H9 (cell line): ENCODE data around the gene FFAR4. TPM values are rescaled to one million over a fixed set of nuclear protein-coding genes. Genes with fewer than 3 reads are reported as not detected.

Experiments
- DNase-seq: peaks from one replicate; pipeline ENCODE4 v3.0.0-alpha.2; 2017
- H2AFZ ChIP-seq: one replicate; pipeline ENCODE4 v1.6.1; 2013; ENCODE audit warnings: mild to moderate bottlenecking, low read length, control low read depth, moderate library complexity
- H2AK5ac ChIP-seq: 2 replicates; pipeline ENCODE4 v1.6.1; 2013; ENCODE audit warnings: low read length, control low read depth, mixed read lengths; ENCODE audit not compliant: insufficient read length
- H2BK120ac ChIP-seq: one replicate; pipeline ENCODE4 v1.6.1; 2013; ENCODE audit warnings: low read depth, mild to moderate bottlenecking, low read length, control low read depth, inconsistent platforms; ENCODE audit not compliant: poor library complexity, severe bottlenecking
- H2BK12ac ChIP-seq: 2 replicates; pipeline ENCODE4 v1.6.1; 2013; ENCODE audit warnings: low read length, control low read depth, mixed read lengths, low read depth; ENCODE audit not compliant: insufficient read length
- H2BK15ac ChIP-seq: 2 replicates; pipeline ENCODE4 v1.6.1; 2013; ENCODE audit warnings: low read depth, low read length, control low read depth
- H2BK20ac ChIP-seq: one replicate; pipeline ENCODE4 v1.6.1; 2013; ENCODE audit warnings: low read depth, mild to moderate bottlenecking, low read length, control low read depth, inconsistent platforms; ENCODE audit not compliant: poor library complexity, severe bottlenecking
- H2BK5ac ChIP-seq: 2 replicates; pipeline ENCODE4 v1.6.1; 2013; ENCODE audit warnings: low read length, control low read depth, mixed read lengths; ENCODE audit not compliant: insufficient read length
- H3K14ac ChIP-seq: 2 replicates; pipeline ENCODE4 v1.6.1; 2013; ENCODE audit warnings: low read length, control low read depth; ENCODE audit not compliant: insufficient read depth
- H3K18ac ChIP-seq: 2 replicates; pipeline ENCODE4 v1.6.1; 2013; ENCODE audit warnings: low read depth, mild to moderate bottlenecking, mixed read lengths, low read length, control low read depth; ENCODE audit not compliant: insufficient read length
- H3K23ac ChIP-seq: 2 replicates; pipeline ENCODE4 v1.6.1; 2013; ENCODE audit warnings: low read length, control low read depth, mixed read lengths, low read depth; ENCODE audit not compliant: insufficient read length
- H3K23me2 ChIP-seq: 2 replicates; pipeline ENCODE4 v1.6.1; 2013; ENCODE audit warnings: low read depth, mild to moderate bottlenecking, mixed read lengths, low read length, control low read depth; ENCODE audit not compliant: insufficient read length, poor library complexity, severe bottlenecking
- H3K27ac ChIP-seq: 2 replicates; pipeline ENCODE4 v1.5.1; 2013; ENCODE audit warnings: low read length, control low read depth, mixed read lengths, low read depth; ENCODE audit not compliant: insufficient read length
- H3K27me3 ChIP-seq: 2 replicates; pipeline ENCODE4 v1.6.1; 2013; ENCODE audit warnings: low read length, control low read depth, inconsistent platforms; ENCODE audit not compliant: insufficient read depth
- H3K4ac ChIP-seq: 2 replicates; pipeline ENCODE4 v1.6.1; 2013; ENCODE audit warnings: low read depth, mild to moderate bottlenecking, control low read depth, inconsistent platforms, low read length, moderate library complexity
- H3K4me1 ChIP-seq: 2 replicates; pipeline ENCODE4 v1.6.1; 2013; ENCODE audit warnings: low read length, control low read depth, inconsistent platforms; ENCODE audit not compliant: insufficient read depth
- H3K4me2 ChIP-seq: 2 replicates; pipeline ENCODE4 v1.6.1; 2013; ENCODE audit warnings: low read length, control low read depth, mixed read lengths; ENCODE audit not compliant: insufficient read length, insufficient read depth
- H3K56ac ChIP-seq: 2 replicates; pipeline ENCODE4 v1.6.1; 2013; ENCODE audit warnings: low read depth, mild to moderate bottlenecking, mixed read lengths, low read length, control low read depth; ENCODE audit not compliant: insufficient read length
- H3K79me1 ChIP-seq: 2 replicates; pipeline ENCODE4 v1.6.1; 2013; ENCODE audit warnings: low read depth, mild to moderate bottlenecking, moderate library complexity, low read length, control low read depth, inconsistent platforms; ENCODE audit not compliant: insufficient read depth, poor library complexity, severe bottlenecking
- H3K79me2 ChIP-seq: 2 replicates; pipeline ENCODE4 v1.6.1; 2013; ENCODE audit warnings: low read length, control low read depth, inconsistent platforms; ENCODE audit not compliant: insufficient read depth
- H3K9ac ChIP-seq: 2 replicates; pipeline ENCODE4 v1.6.1; 2013; ENCODE audit warnings: low read length, control low read depth, mixed read lengths; ENCODE audit not compliant: insufficient read length; ENCODE audit errors: extremely low read depth
- H3K9me3 ChIP-seq: one replicate; pipeline ENCODE4 v1.6.1; 2013; ENCODE audit warnings: low read depth, low read length, inconsistent platforms; ENCODE audit not compliant: control insufficient read depth
- H3T11ph ChIP-seq: one replicate; pipeline ENCODE4 v1.6.1; 2013; ENCODE audit warnings: mild to moderate bottlenecking, low read length, control low read depth, inconsistent platforms
- H4K20me1 ChIP-seq: one replicate; pipeline ENCODE4 v1.6.1; 2013; ENCODE audit not compliant: control insufficient read depth, insufficient read length, insufficient read depth
- H4K5ac ChIP-seq: 2 replicates; pipeline ENCODE4 v1.6.1; 2013; ENCODE audit warnings: low read depth, mild to moderate bottlenecking, mixed read lengths, low read length, control low read depth; ENCODE audit not compliant: insufficient read length
- H4K8ac ChIP-seq: replicated peaks from 2 replicates; pipeline ENCODE4 v1.6.1; 2013; ENCODE audit warnings: low read length, control low read depth, mixed read lengths, low read depth; ENCODE audit not compliant: insufficient read length
- H4K91ac ChIP-seq: 2 replicates; pipeline ENCODE4 v1.6.1; 2013; ENCODE audit warnings: low read depth, mild to moderate bottlenecking, moderate library complexity, mixed read lengths, low read length, control low read depth; ENCODE audit not compliant: insufficient read length
- H3K27ac Mint-ChIP-seq, 3 experiments: 2 replicates in 2 of 3; 3 replicates in 1 of 3; pipeline ENCODE4 v1.8.0; 2020 to 2021; ENCODE audit warnings: mixed read lengths in 3 of 3, mild to moderate bottlenecking in 1 of 3, moderate library complexity in 1 of 3
- H3K27me3 Mint-ChIP-seq: 2 replicates; pipeline ENCODE4 v1.8.0; 2021; ENCODE audit warnings: low read depth, mild to moderate bottlenecking, moderate library complexity, mixed read lengths
- H3K36me3 Mint-ChIP-seq, 3 experiments: 2 replicates in 2 of 3; 3 replicates in 1 of 3; pipeline ENCODE4 v1.8.0; 2020 to 2021; ENCODE audit warnings: low read depth in 3 of 3, mixed read lengths in 3 of 3; ENCODE audit not compliant: insufficient read depth in 1 of 3
- H3K4me1 Mint-ChIP-seq, 2 experiments: 2 replicates each; pipeline ENCODE4 v1.8.0; 2020; ENCODE audit warnings: mixed read lengths in 2 of 2
- H3K4me3 Mint-ChIP-seq, 2 experiments: 2 replicates in 1 of 2; 3 replicates in 1 of 2; pipeline ENCODE4 v1.8.0; 2020 to 2021; ENCODE audit warnings: mild to moderate bottlenecking in 2 of 2, mixed read lengths in 2 of 2, moderate library complexity in 1 of 2
- H3K9me3 Mint-ChIP-seq, 2 experiments: 2 replicates in 1 of 2; 3 replicates in 1 of 2; pipeline ENCODE4 v1.8.0; 2020; ENCODE audit warnings: mild to moderate bottlenecking in 2 of 2, mixed read lengths in 2 of 2, moderate library complexity in 1 of 2
- WGBS: extraction: QIAGEN DNeasy Blood & Tissue Kit; methylation state at CpG from one replicate; pipeline ENCODE4 v1.1.7; 2013; ENCODE audit warnings: missing lambda C conversion rate, low lambda C conversion rate, mixed read lengths; ENCODE audit not compliant: insufficient read length; ENCODE audit errors: extremely low coverage; 5-methylcytosine and 5-hydroxymethylcytosine counted together
- total RNA-seq: library from RNA; stranded (reverse); gene quantifications from 2 replicates; pipeline ENCODE4 v1.2.1, GENCODE V29; 2021
- TF ChIP-seq, protein P1 (sequence below): fragments of 200-600 bp; sonication (generic); conservative IDR thresholded peaks from 3 replicates; pipeline ENCODE4 v1.8.0; 2021; ENCODE audit warnings: antibody characterized with exemption, mild to moderate bottlenecking

FFAR4 gene
- total RNA-seq, 1 experiment from 2014 or later = not detected

DNA sequence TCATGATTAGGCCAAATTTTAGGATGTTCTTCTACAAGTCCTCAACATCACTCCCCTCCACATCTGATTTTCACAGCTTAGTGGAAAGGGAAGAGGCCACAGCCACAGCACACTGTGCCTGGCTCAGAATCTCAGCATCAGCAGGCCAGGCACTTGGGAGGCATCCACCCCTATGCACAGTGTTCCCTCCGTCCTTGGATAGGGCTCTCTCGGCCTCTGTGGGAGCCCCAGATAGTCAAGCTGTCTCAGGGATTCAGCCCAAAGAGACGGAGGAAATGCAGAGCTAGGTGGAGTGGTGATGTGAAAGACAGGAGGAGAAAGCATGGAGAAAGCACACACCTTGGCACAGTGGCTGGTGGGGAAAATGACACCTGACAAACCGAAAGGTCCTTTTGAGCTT lies 33.3 kb downstream of the FFAR4 start:
- Histone ChIP-seq H2BK120ac (no peak overlapping the region), H3K4me2 (no peak overlapping the region), H4K91ac (no peak overlapping the region), H3K14ac (no peak overlapping the region), H3K9me3 (no peaks in the 10 kb centered on the region), H3K23ac (no peak overlapping the region), H2AFZ (no peak overlapping the region), H4K8ac (no peak overlapping the region), H3K4me1 (no peaks in the 10 kb centered on the region), H4K20me1 (no peaks in the 10 kb centered on the region), H3K27ac (no peak overlapping the region), H3T11ph (no peak overlapping the region), H3K79me1 (no peaks in the 10 kb centered on the region), H3K9ac (no peak overlapping the region), H2BK20ac (no peak overlapping the region), H2BK5ac (no peak overlapping the region), H2BK12ac (no peak overlapping the region), H3K23me2 (peaks cover 7% of the 10 kb centered on the region), H4K5ac (no peak overlapping the region), H3K4ac (no peak overlapping the region), H2BK15ac (no peak overlapping the region), H3K56ac (no peak overlapping the region), H3K79me2 (no peaks in the 10 kb centered on the region), H2AK5ac (no peak overlapping the region), H3K18ac (no peak overlapping the region), H3K27me3 (peaks cover 24% of the 10 kb centered on the region)
- no CpG with 5 or more reads among the region's 4 CpGs for WGBS
- DNase-seq = no peak
- peaks cover 73% of the 10 kb centered on the region for H3K27me3 Mint-ChIP-seq
- no peaks in the 10 kb centered on the region; a peak in 1 of 7 replicates for H3K36me3 Mint-ChIP-seq
- no peaks in the 10 kb centered on the region for H3K9me3 Mint-ChIP-seq
- no peak overlapping the region for H3K27ac Mint-ChIP-seq
- peak overlapping the region; percentile 29 to 66; a peak in 4 of 5 replicates for H3K4me3 Mint-ChIP-seq
- peaks cover 14 to 15% of the 10 kb centered on the region in 2 experiments for H3K4me1 Mint-ChIP-seq
- TF ChIP-seq, protein P1, sequence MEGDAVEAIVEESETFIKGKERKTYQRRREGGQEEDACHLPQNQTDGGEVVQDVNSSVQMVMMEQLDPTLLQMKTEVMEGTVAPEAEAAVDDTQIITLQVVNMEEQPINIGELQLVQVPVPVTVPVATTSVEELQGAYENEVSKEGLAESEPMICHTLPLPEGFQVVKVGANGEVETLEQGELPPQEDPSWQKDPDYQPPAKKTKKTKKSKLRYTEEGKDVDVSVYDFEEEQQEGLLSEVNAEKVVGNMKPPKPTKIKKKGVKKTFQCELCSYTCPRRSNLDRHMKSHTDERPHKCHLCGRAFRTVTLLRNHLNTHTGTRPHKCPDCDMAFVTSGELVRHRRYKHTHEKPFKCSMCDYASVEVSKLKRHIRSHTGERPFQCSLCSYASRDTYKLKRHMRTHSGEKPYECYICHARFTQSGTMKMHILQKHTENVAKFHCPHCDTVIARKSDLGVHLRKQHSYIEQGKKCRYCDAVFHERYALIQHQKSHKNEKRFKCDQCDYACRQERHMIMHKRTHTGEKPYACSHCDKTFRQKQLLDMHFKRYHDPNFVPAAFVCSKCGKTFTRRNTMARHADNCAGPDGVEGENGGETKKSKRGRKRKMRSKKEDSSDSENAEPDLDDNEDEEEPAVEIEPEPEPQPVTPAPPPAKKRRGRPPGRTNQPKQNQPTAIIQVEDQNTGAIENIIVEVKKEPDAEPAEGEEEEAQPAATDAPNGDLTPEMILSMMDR = no peak
